Progenitor cell of endocrine pancreas (in vitro differentiated cells): ENCODE measurements around the gene TMPRSS6. TPM values are rescaled to one million over a fixed set of nuclear protein-coding genes. Genes with fewer than 3 reads are reported as not detected.

Source experiments
- DNase-seq: peaks from one replicate; pipeline ENCODE4 v3.0.0; 2021; ENCODE audit warnings: low spot score; ENCODE audit not compliant: unreplicated experiment
- H3K27ac Mint-ChIP-seq: 2 replicates; pipeline ENCODE4 v1.8.0; 2021; ENCODE audit warnings: mild to moderate bottlenecking, moderate library complexity, mixed read lengths
- H3K27me3 Mint-ChIP-seq: 2 replicates; pipeline ENCODE4 v1.8.0; 2021; ENCODE audit warnings: mixed read lengths
- H3K36me3 Mint-ChIP-seq: 2 replicates; pipeline ENCODE4 v1.8.0; 2022; ENCODE audit warnings: mixed read lengths; ENCODE audit not compliant: insufficient read depth
- H3K4me1 Mint-ChIP-seq: 2 replicates; pipeline ENCODE4 v1.8.0; 2021; ENCODE audit warnings: low read depth, mixed read lengths
- H3K4me3 Mint-ChIP-seq: 2 replicates; pipeline ENCODE4 v1.8.0; 2021; ENCODE audit warnings: low read depth, mild to moderate bottlenecking, moderate library complexity, mixed read lengths
- H3K9me3 Mint-ChIP-seq: 2 replicates; pipeline ENCODE4 v1.8.0; 2021; ENCODE audit warnings: low read depth, mixed read lengths
- total RNA-seq: library from RNA; stranded (reverse); gene quantifications from 2 replicates; pipeline ENCODE4 v1.2.1, GENCODE V29; 2021
- TF ChIP-seq, protein P1 (sequence below): fragments of 200-600 bp; sonication (generic); IDR thresholded peaks from one replicate; pipeline ENCODE4 v1.5.0; 2021; ENCODE audit warnings: antibody characterized with exemption, mild to moderate bottlenecking; ENCODE audit not compliant: unreplicated experiment

Gene TMPRSS6
- total RNA-seq, 1 donor from 2014 or later = 12.6 TPM

DNA sequence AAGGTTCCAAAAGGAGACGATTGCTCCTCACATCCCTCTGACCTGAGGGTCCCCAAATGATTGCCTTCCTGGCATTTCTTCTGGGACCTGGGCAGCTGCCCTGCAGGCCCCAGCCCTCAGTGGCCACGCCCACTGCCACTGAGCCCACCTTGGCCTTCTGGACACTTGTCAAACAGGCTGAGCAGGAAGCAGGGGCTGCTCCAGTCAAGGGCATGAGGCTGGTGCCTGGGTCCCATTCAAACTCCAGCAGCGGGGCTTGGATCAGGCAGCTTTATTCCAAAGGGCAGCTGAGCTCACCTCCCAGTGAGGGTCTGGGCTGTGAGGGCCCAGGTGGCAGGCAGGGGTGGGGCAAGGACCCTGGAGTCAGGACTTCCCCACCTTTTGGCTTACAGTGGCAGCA is 44.3 kb downstream of the TMPRSS6 start:
- H3K27ac Mint-ChIP-seq = no peak overlapping the region
- TF ChIP-seq, protein P1, sequence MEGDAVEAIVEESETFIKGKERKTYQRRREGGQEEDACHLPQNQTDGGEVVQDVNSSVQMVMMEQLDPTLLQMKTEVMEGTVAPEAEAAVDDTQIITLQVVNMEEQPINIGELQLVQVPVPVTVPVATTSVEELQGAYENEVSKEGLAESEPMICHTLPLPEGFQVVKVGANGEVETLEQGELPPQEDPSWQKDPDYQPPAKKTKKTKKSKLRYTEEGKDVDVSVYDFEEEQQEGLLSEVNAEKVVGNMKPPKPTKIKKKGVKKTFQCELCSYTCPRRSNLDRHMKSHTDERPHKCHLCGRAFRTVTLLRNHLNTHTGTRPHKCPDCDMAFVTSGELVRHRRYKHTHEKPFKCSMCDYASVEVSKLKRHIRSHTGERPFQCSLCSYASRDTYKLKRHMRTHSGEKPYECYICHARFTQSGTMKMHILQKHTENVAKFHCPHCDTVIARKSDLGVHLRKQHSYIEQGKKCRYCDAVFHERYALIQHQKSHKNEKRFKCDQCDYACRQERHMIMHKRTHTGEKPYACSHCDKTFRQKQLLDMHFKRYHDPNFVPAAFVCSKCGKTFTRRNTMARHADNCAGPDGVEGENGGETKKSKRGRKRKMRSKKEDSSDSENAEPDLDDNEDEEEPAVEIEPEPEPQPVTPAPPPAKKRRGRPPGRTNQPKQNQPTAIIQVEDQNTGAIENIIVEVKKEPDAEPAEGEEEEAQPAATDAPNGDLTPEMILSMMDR = no peak
- H3K4me3 Mint-ChIP-seq = no peak overlapping the region
- peaks cover 3% of the 10 kb centered on the region for H3K4me1 Mint-ChIP-seq
- no peak for DNase-seq
- H3K9me3 Mint-ChIP-seq = no peaks in the 10 kb centered on the region
- H3K27me3 Mint-ChIP-seq = peaks cover 27% of the 10 kb centered on the region
- no peaks in the 10 kb centered on the region for H3K36me3 Mint-ChIP-seq

DNA sequence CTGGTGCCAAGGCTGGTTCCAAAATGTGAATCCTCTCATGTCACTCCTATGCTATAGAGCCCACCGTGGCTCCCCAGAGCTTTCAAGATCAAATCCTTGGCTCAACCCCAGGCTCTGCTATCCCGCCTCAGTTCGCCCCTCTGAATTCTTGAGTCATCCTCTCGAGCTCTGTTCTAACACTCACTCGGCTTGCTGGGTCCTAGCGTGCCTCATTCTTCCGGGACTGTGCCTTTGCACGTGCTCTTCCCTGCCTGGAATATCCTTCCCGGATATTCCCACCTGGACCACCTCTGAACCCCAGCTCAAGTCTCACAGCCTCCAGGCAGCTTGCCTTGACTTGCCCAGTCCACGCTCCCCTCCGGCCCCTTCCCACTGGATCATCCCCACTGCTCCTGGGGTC is 45.0 kb downstream of the TMPRSS6 start:
- peaks cover 3% of the 10 kb centered on the region for H3K4me1 Mint-ChIP-seq
- no peak overlapping the region for H3K4me3 Mint-ChIP-seq
- DNase-seq = no peak
- no peak overlapping the region for H3K27ac Mint-ChIP-seq
- H3K27me3 Mint-ChIP-seq = peaks cover 27% of the 10 kb centered on the region
- TF ChIP-seq, protein P1 = no peak
- no peaks in the 10 kb centered on the region for H3K36me3 Mint-ChIP-seq
- H3K9me3 Mint-ChIP-seq = no peaks in the 10 kb centered on the region

DNA sequence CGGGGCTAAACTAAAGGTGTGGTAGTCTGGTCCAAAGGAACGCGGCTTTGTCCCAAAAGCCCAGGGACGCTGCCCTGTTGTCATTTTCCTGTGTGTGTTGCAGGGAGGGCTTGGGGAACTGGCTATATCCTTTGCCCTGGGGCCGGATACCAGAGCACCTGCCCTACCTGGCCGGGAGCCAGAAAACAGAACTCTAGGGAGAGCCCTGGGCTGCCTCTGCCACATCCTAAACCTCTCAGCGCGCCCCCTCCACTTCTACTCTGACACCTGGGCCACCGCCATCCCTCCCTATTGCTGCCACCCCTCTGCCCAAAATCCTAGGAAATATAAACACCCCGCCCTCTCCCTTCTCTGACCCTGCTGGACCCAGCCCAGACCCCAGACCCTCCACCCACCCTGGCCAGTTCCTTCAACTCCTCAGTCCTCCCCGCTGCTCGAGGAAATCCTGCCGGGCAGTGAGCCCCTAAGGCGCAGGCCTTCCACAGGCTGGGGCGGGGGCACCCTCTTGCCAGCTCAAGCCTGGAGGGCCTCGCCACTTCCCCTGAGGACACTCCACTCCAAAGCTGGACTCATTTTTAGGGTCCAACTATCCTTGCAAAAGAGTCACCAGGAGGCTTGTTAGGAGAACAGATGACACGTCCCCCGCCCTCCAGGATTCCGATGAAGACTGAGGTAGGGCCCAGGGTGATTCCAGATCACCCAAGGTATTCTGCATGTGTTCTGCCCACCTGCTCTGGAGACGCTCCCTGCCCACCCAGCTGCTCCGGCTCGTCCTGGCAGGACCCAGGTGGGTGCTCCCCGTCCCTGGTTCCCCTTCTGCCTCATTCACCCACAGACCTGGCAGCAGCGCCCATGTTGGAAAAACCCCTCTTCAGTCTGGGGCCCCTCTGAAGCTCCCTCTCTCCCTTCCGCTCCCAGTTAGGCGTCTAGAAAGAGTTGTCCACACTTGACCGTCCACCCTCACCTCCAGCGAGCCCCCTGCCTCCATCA is 45.8 kb downstream of the TMPRSS6 start:
- Mint-ChIP-seq H3K27me3 (peaks cover 25% of the 10 kb centered on the region), H3K4me3 (no peak overlapping the region), H3K9me3 (no peaks in the 10 kb centered on the region), H3K36me3 (no peaks in the 10 kb centered on the region), H3K27ac (no peak overlapping the region), H3K4me1 (peaks cover 3% of the 10 kb centered on the region)
- TF ChIP-seq, protein P1 = no peak
- no peak for DNase-seq

DNA sequence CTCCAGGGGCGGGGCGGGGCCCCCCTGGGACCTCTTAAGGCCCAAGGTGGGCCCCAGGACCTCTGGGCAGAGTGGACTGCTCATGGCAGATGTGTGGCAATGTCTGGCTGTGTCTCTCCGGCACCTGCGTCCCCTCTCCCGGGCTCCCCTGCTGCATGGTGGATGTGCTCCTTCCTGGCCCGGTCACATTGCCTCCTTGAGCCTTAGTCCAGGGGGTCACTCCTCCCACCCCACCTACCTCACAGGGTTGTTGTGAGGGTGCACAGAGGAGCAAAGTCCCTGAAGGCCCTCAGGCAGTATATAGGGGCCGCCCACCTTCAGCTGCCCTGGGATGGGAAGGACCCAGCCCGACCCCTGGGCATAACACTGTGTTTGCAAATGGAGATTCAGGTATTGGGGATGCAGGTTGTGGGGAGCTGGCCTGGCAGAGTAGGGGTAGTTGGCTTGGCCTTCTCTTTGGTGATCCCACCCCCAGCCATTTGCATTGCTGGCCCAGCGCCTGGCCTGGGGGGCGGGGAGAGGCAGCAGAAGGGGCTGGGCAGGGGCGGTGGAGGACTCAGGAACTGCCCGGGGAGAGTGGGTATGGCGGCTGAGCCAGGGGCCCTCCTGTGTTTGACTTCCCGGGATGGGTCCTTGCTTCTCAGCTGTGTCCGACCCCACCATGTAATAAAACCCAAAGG is 46.7 kb downstream of the TMPRSS6 start:
- Mint-ChIP-seq H3K27ac (no peak overlapping the region), H3K4me1 (peaks cover 3% of the 10 kb centered on the region)

DNA sequence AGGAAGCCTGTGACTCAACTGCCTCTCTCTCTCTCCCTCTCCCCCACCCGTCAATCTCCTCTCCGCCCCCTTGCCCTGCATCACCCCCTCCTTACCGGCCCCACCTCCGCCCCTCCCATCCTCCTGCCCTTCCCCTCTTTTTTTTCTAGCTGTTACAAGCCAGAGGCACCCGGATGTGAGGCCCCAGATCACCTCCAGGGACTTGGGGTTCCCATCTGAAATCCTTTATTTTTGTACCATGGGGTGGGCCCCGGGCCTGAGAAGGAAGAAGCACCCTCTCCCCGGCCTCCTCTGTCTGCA is 47.2 kb downstream of the TMPRSS6 start:
- no peaks in the 10 kb centered on the region for H3K9me3 Mint-ChIP-seq

More for the DNA sequence above, 46.7 kb downstream of the TMPRSS6 start:
- Mint-ChIP-seq H3K27me3 (peaks cover 16% of the 10 kb centered on the region), H3K9me3 (no peaks in the 10 kb centered on the region), H3K36me3 (no peaks in the 10 kb centered on the region), H3K4me3 (no peak overlapping the region)
- no peak for DNase-seq
- TF ChIP-seq, protein P1 = no peak

More for the DNA sequence above, 47.2 kb downstream of the TMPRSS6 start:
- Mint-ChIP-seq H3K4me1 (peaks cover 3% of the 10 kb centered on the region), H3K27ac (no peak overlapping the region), H3K27me3 (peaks cover 11% of the 10 kb centered on the region), H3K4me3 (no peak overlapping the region), H3K36me3 (no peaks in the 10 kb centered on the region)
- DNase-seq = no peak
- TF ChIP-seq, protein P1 = no peak
